NCI-H1436 (cell line): ENCODE data around the gene TMEM132D.

ENCODE experiments used
- DNase-seq: peaks from one replicate; lab custom pipeline; 2025; lab: John Stamatoyannopoulos, UW

Gene TMEM132D

DNA sequence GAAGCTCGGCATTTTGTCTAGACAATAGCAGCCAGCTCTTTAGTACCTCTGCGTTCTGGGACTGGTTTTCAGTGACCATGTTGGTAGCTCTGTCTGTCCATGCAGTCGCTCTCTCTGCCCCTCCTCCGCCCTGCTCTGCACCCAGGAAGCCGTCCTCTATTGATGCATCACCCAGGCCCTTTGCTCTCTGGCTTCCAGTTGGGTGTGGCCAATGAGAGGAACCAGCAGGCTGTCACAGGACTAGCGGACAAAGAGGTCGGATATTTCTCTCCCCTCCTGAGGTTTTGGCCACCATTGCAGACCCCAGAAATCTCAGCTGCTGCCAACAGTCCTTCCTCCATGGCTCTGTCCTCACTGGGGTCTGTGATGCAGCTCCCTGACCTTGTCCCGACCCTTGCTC lies 180.6 kb downstream of the TMEM132D start:
- DNase-seq, result no peak

DNA sequence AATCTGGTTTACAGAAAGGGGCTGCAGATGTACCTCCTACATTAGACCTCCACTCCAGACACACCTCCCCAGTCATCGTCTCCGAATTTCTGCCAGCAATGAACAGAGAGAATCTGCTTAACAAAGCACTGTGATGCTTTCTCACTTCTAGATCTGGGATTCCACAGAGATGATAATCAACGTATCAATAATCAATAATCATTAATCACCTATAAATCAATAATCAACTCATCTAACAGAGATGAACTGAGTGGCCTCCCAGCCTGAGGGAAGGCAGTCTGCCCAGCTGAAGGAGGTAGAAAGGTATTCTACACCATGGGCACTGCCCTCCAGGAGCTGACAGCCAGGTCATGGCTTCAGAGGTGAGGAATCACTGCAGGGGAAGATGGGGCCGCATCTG lies 183.2 kb downstream of the TMEM132D start:
- no peak for DNase-seq

DNA sequence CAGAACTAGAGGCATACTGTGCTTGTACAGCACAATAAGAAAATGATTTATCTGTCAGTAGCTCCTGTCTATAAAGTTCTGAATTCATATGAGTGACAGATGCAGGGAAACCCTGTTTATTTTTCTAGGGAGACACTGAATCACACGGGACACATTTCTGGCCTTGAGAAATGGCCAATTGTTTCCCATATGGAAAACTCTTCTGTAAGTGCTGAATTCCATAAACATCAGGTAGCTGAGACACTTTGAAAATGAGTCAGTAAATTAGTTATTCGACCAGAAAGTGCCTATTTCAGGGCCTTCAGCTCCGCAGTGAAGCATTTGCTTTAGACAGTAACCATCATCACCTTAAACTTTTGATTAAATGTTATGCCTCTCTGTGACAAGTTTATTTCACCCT lies 184.4 kb downstream of the TMEM132D start:
- DNase-seq, result no peak

DNA sequence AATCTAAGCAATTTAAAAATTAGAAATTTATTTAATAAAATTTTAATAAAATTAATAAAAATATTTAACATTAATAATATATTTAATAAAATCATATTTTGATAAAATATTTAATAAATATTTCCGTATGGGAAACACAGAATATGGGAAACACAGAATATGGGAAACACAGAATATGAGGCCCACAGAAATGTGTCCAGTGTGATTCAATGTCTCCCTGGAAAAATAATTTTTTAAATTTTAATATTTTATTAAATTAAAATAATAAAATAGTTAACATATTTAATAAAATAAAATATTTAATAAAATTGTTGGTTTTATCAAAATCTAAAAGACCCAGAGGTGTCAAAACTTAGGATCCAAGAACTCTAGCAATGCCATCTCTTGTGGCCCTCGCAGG lies 186.4 kb downstream of the TMEM132D start:
- no peak for DNase-seq

DNA sequence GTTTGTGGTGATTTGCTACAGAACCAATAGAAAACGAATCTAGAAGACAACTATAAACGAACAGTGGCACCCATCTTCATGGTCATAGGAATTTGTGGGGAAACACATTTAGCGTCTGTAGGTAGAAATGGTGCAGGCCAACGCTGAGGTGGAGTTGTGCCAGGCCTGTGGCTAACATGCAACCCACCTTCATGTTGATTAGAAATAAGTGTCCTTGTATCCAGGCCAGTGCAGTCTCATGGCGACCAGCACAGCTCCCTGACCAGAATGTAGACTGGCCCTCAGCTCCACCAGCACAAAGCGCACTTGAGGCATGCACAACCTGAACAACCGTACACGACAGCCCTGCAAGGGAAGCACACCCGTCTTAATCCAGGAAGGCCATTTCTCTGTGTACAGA lies 187.0 kb downstream of the TMEM132D start:
- no peak for DNase-seq

DNA sequence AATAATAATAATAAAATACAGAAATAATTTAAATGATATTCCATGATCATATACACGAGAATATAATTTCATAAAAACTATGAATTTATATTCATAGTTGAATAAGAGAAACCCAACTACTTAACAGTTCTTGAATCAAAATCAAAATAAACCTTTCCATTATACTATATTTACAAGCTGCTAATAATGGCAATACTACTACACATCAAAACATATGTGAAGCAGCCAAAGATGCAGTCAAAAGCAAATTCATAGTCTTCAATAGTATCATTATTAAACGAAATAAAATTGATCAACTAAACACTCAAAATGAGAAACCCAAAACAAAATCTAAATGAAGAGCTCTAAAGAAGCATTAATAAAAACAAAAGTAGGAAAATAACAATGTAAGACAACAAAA lies 197.1 kb downstream of the TMEM132D start:
- no peak for DNase-seq

DNA sequence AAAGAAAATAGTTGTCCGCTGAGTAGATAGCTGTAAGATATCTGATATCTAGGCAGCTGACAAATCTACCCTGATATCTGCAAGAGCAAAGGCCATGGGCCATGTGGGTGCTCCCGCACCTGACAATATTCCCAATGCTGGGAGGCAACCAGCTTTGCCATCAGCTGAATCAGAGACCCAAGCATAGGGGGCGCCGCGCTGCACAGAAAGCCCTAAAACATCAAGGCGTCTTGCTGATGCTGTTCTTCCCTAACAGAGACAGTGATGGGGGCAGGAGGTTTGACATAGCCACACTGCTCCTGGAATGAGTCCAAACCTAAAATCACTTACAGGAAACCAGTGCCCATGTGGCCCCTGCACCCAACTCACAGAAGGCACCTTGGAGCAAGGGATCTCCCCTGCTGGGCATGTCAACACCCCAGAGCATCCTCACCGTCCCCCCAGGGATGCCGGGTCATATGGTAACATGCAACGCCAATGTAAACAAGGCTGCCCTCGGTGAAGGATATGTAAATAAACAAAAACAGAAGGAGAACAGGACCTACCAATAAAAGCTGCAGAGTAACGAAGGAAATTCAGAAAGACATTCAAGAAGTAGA lies 199.5 kb downstream of the TMEM132D start:
- DNase-seq, result no peak

DNA sequence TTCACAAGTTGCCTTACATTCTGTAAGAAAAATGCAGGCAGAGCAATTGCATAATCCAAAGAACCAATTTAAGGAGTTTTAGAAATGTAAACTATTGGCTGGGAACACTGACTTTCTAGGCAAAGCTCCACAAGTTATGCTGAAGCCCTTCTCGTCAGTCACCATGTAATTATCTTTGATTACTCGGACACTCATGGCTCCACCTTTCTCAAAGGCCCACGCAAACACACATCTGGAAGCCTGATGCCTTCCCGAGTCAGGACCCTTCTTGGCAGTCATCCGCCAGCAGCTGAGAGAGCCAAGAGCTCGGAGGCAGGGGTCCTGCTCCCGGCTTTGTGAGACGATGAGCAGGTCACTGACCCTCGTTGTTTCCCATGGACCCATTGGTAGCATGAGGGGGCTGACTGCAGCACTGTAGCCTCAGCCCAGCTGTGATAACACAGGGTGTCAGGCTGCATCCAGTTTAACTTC lies 202.2 kb downstream of the TMEM132D start:
- no peak for DNase-seq

DNA sequence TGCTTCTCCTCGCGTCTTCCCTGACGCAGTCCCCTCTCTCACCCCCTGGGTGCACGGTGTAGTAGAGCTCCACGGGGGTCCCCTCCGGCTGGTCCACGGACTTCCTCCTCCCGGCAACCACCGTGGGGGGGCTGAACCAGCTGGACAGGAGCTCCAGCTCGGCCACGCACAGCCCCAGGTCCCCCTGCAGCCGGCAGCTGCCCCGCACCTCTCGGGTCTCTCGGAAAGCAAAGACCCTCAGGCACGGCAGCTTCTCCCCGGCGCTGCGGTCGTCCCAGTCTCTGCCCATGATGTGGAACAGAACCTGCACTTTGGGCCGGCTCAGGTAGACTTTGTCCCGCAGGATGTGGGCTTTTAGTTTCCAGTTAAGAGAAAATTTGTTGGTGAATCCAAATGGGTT lies 203.8 kb downstream of the TMEM132D start:
- DNase-seq, result no peak

DNA sequence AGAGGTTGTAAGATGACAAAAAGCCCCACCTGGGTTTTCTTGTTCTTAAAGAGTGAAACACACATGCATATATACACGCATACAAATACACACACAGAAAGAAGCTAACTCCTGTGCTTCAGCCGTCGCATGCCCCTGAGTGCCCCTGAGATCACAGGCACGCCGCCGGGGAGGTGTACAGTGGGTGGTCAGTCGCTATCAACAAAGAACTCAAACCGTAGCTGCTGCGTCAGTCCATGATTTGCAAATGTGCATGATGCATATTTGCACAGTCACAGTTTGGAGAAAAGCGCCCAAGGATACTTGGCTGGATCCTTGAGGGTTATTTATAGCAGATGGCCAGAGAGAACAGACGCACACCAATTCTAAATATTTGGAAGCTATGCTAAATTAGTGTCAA lies 206.9 kb downstream of the TMEM132D start:
- DNase-seq, result no peak

DNA sequence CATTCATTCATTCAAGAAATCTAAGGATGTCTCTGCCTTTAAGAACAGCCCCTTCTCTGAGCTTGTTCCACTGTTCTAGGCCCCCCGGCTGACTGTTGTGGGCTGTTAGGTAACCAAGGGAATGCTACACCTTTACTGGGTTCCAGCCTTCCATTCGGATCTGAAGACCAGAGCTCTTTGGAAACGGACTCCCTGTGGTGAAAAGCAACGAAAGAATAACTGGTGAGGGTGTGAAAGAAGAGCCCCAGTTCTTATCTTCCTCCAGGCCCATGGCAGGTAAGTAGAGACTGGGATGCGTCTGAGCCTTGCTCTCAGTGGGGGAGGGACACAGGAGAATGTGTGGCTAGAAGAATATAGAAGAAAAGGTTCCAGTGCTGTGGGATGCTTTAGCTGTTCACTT lies 207.4 kb downstream of the TMEM132D start:
- no peak for DNase-seq

DNA sequence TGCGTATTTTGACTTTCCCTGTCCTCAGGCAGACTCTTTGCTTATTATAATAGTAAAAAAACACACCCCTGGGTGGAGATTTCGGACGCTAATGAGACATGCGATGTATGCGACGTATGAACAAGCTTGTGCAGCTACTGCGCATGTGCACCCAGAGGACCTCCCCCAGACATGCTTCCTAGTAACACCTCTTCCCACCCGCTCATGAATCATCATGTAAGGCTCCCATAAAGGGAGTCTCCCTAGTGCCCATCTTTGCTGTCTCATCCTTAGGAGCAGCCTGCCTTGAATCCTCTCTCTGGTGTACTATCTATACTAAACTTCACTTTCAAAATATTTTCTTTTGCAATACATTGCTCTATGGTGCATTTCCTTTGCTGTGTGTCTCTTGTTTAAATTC lies 210.1 kb downstream of the TMEM132D start:
- no peak for DNase-seq

DNA sequence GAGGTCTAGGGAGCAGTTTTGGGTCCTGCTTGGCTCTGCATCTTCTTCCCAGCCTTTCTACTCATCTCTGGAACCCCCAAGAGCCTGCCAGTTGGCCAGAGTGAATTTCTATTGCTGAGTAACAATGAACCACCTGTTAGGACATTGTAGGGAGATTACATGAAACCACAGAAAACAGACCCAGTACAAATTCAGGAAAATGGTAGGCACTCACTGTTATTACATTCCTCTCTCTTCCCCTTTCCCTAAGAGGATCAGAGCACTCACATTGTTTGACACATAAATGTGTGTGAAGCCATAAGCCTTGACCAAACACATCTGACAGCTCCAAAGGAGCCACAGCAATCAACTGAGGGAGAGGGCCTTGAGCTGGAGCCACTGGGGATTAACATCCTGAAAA lies 216.1 kb downstream of the TMEM132D start:
- no peak for DNase-seq

DNA sequence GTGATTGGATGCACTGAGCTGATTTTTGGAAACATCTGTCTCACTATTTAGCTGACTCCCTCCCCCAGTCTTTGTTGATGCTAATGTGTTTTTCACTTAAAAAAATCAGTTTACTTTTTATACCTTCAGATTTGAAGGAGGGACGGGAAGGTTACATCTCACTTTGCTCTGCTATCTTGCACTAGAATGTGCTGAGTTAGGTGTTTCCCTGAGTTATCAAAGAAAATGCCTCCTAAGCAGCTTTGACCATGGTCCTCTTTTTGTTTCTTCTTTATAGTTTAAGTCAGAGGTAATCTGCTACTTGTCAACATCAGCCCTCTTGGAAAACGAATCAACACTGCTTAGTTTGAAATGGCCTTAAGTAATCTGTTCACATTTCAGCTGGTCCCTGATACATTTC lies 222.0 kb downstream of the TMEM132D start:
- DNase-seq, result no peak

DNA sequence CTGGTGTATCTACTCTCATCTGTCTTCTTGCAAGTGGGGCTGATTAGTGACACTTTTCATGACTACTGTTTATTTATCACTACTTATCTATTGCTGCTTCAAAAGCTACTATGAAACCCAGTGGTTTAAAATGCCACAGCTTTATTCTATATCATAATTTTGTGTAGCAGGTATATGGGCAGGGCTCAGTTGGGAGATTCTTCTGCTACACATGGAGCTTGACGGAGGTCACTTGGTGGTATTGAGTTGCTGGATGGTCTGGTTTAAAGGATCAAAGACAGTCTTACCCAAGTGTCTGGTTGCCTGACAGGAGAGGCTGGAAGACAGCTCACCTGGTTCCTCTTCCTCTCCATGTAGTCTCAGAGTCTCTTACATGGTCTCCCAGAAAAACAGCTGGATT lies 222.7 kb downstream of the TMEM132D start:
- DNase-seq, result no peak

DNA sequence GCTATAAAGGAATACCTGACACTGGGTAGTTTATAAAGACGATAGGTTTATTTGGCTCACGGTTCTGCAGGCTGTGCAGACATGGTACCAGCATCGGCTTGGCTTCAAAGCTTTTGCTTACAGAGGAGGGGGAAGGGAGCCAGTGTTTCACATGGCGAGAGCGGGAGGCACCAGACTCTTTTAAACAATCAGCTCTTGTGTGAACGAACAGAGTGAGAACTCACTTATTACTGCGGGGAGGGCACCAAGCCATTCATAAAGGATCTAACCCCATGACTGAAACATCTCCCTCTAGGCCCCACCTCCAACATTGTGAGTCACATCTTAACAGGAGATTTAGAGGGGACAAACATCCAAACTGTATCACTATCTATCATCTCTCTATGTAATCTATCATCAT lies 227.4 kb downstream of the TMEM132D start:
- no peak for DNase-seq

DNA sequence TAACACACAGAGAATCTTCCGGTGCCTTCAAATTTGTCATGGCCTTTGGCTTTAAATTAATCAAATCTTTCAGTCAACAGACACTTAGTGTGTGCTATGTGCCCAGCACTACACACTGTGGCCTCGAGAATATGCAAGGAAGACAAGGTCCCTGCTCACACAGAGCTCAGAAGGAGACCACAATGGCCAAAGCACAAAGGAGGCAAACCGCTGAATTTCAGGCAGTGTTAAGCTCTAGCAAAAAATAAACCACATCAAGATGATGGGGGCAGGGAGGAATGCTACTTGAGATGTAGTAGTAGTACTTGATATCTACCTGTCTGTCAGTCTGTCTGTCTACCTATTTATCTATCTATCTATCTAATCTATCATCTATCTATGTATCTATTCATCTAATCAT lies 227.9 kb downstream of the TMEM132D start:
- no peak for DNase-seq

DNA sequence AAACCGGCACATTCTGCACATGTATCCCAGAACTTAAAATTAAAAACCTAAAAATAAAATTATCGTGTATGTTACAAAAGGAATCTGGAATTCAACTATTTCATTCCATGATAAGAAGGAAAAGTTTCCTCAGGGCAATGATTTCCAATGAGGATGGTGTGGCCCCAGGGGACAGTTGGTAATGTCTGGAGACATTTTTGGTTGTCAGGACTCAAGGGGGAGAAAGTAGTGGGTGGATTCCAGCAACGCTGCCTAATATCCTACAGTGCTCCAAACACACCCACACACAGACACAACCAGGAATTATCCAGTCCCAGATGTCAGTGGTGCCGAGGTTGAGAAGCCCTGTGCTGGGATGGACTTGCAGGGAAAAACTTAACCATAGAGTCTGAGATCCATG lies 228.3 kb downstream of the TMEM132D start:
- DNase-seq, result no peak

DNA sequence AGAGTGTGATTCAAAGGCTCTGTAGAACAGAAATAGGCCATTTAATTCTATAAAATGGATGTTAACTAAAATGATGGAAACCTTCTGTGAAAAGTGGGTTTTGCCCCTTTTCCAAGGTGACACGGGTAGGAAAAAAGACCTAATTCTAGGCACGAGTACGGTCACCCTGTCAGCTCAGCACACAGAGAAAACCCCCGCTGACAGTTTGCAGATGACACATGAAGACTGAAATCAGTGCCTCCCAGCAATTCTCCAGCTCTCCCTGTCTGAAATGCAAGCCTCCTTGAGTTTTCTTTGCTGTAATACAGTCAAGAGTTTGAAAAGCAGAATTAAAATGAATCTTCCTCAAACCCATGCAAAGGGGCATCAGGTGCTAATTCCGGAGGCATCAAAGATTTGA lies 230.0 kb downstream of the TMEM132D start:
- no peak for DNase-seq

DNA sequence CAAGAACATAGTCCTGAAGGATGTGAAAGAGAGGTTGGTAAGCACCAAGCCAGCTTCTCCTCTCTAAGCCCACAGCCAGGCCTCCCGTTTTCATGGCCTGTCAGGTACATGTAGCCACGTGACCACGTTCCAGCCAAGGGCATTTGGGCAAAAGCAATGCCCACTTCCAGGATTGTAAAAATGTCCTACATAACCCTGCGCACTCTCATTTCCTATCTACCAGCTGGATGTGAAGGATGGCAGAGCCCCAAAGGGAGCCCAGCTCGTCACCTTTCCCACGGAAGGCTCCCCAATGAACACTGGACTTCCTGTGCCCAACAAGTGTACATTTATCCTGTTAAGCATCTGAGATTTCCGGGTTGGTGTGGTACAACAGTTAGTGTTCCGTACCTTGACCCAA lies 231.7 kb downstream of the TMEM132D start:
- no peak for DNase-seq

DNA sequence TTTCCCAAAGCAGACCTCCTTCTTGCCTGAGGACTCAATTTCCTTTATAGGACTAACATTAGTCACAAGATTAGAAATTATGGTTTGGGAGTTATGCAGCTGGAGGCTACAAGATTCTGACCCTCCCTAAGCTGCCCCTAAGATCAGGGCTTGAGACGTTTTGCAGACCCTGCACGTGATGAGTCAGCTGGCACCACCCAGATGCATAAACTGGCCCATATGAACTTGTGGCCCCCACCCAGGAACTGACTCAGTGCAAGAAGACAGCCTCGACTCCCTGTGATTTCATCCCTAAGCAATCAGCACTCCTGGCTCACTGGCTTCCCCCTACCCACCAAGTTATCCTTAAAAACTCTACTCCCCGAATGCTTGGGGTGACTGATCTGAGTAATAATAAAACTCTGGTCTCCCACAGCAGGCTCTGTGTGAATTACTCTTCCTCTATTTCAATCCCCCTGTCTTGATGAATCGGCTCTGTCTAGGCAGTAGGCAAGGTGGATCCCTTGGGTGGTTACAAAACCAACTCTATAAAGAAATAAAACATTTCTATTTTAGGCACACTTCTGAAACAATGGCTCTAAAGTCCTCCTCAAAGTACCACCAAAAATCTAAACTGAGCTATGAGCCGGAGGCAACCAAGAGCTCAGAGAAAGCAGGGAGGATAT lies 233.4 kb downstream of the TMEM132D start:
- DNase-seq, result no peak

DNA sequence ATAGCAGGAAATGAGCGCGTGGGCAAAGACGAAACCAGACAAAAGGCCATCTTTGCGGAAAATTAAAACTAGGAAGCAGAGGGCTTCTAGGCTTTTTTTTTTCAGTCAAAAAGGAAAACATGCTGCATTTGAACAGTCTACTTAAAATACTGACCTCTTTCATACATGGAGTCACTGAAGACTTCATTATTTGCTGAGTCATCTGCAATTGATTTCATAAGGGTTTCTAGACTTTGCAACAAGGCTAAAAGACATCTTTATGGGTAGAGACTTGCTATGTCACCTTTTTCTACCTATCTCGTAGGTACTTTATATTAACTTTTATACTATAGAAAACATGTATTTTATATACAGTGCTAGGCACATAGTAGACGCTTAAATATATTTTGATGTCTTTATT lies 238.4 kb downstream of the TMEM132D start:
- DNase-seq, result no peak

DNA sequence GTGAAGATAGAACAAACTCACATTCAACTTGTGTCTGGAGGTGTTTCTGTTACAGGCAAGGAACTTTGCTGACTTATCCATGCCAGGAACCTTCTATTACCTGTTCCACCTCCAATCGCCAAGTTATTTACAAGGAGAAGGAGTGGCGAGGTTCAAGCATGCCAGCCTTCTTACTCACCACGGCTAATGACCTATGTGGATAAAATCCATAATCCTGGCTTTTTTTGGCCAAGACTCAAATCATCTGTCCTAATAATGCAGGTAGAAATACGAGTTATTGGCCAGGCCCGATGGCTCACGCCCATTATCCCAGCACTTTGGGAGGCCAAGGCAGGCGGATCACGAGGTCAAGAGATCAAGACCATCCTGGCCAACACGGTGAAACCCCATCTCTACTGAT lies 241.6 kb downstream of the TMEM132D start:
- no peak for DNase-seq

DNA sequence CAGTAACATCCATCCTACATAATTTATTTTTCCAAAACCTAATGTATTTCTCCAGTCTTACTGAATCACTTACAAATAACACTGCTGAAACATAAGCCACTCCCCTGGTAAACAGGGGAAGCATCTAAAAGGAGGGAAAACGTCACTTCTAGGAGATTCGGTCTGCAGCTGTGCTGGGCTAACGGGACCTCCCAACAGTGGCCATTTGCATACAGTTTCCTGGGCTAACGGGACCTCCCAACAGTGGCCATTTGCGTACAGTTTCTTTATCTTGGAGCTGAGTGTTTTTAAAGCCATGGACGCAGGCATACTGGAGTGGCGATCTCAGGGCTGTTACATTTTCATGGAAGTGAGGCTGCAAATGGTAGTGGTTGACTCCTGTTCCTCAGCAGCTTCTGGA lies 242.9 kb downstream of the TMEM132D start:
- DNase-seq, result no peak
